Measurements from ENCODE around the gene SASS6.

Gene SASS6

DNA sequence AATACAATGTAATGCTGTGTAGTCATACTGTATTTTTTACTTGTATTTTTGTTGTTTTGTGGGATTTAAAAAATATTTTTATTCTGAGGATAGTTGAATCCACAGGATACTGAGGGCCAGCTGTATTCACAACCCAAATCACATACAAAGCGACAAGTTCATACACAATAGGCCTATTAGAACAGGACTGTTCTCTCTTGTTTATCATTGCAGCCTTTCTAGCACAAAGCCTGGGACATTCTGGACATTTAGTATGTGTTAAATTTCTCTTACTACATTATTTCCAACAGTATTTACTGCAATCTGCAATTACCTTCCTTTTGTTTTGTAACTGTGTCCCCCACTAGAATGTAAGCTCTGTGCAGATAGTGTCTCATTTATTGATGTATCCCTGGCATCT is 97.5 kb downstream of the SASS6 start:
- no peak for TF ChIP-seq EZH2 (IDR thresholded peaks at IDR 0.05; ENCODE audit: borderline replicate concordance, low read depth, low read length, severe bottlenecking)
- no peaks in the 10 kb centered on the region; the same call in 1 of the 2 replicates for H3K36me3 ChIP-seq (ENCODE audit: insufficient read depth, low read length)
- DNase-seq: no peak
- no peak for ATAC-seq (ENCODE audit: insufficient read depth, low read depth)
- peaks cover 42% of the 10 kb centered on the region for H3K79me2 ChIP-seq (ENCODE audit: insufficient read depth, low read length)
- no peaks in the 10 kb centered on the region for H3K27me3 ChIP-seq (ENCODE audit: insufficient read depth, low read length, poor library complexity)
- no peak overlapping the region for H3K27ac ChIP-seq (ENCODE audit: low read length)
- peak overlapping the region; percentile 20; the same call in 1 of the 2 replicates for H3K4me2 ChIP-seq (ENCODE audit: insufficient read depth, low read length)
- peaks cover 33% of the 10 kb centered on the region for H3K4me1 ChIP-seq (ENCODE audit: insufficient read depth, low read length)
- no peak overlapping the region for H3K4me3 ChIP-seq (ENCODE audit: low read depth in 1 of 2, low read length in 2 of 2)
- H3K9me3 ChIP-seq (ENCODE audit: insufficient read depth, low read length, severe bottlenecking): no peaks in the 10 kb centered on the region
- H2AFZ ChIP-seq (ENCODE audit: low read depth, low read length): no peak overlapping the region
- H3K9ac ChIP-seq (ENCODE audit: low read depth, low read length): no peak overlapping the region
- no peaks in the 10 kb centered on the region for H4K20me1 ChIP-seq (ENCODE audit: insufficient read depth, low read length)

GRCh38 chr1:100034470-100034869 is 98.3 kb downstream of the SASS6 start:
- no peak overlapping the region for H3K4me2 ChIP-seq (ENCODE audit: insufficient read depth, low read length)
- H3K9ac ChIP-seq (ENCODE audit: low read depth, low read length): no peak overlapping the region
- TF ChIP-seq, protein P1, sequence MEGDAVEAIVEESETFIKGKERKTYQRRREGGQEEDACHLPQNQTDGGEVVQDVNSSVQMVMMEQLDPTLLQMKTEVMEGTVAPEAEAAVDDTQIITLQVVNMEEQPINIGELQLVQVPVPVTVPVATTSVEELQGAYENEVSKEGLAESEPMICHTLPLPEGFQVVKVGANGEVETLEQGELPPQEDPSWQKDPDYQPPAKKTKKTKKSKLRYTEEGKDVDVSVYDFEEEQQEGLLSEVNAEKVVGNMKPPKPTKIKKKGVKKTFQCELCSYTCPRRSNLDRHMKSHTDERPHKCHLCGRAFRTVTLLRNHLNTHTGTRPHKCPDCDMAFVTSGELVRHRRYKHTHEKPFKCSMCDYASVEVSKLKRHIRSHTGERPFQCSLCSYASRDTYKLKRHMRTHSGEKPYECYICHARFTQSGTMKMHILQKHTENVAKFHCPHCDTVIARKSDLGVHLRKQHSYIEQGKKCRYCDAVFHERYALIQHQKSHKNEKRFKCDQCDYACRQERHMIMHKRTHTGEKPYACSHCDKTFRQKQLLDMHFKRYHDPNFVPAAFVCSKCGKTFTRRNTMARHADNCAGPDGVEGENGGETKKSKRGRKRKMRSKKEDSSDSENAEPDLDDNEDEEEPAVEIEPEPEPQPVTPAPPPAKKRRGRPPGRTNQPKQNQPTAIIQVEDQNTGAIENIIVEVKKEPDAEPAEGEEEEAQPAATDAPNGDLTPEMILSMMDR (IDR thresholded peaks at IDR 0.05; ENCODE audit: borderline replicate concordance, extremely low read depth, low read length, poor library complexity, severe bottlenecking): peak; percentile 72
- no peak for TF ChIP-seq EZH2 (IDR thresholded peaks at IDR 0.05; ENCODE audit: borderline replicate concordance, low read depth, low read length, severe bottlenecking)
- H3K27me3 ChIP-seq (ENCODE audit: insufficient read depth, low read length, poor library complexity): no peaks in the 10 kb centered on the region
- H3K27ac ChIP-seq (ENCODE audit: low read length): no peak overlapping the region
- no peaks in the 10 kb centered on the region for H3K9me3 ChIP-seq (ENCODE audit: insufficient read depth, low read length, severe bottlenecking)
- H3K36me3 ChIP-seq (ENCODE audit: insufficient read depth, low read length): no peaks in the 10 kb centered on the region; the same call in 1 of the 2 replicates
- no peak for ATAC-seq (ENCODE audit: insufficient read depth, low read depth)
- no peak overlapping the region for H2AFZ ChIP-seq (ENCODE audit: low read depth, low read length)
- peaks cover 25% of the 10 kb centered on the region for H3K4me1 ChIP-seq (ENCODE audit: insufficient read depth, low read length)
- DNase-seq: no peak
- no peaks in the 10 kb centered on the region for H4K20me1 ChIP-seq (ENCODE audit: insufficient read depth, low read length)
- H3K4me3 ChIP-seq (ENCODE audit: low read depth in 1 of 2, low read length in 2 of 2): no peak overlapping the region
- peaks cover 35% of the 10 kb centered on the region for H3K79me2 ChIP-seq (ENCODE audit: insufficient read depth, low read length)

Data from DND-41 (cell line).